Stimulated activated CD8-positive, alpha-beta memory T cell treated with anti-CD3 and anti-CD28 coated beads, Interleukin-2, amount 100 ng/mL, for 48 hours (primary cell): ENCODE measurements around the gene SP2.
"Not testable (repeated sequence)": the region's sequence is repeated elsewhere in the genome, so short reads cannot be mapped to it uniquely, and the experiment has no call there.

Source experiments
- DNase-seq, 2 donors: peaks; one replicate each; pipeline ENCODE4 v3.0.0-alpha.2; 2020; ENCODE audit warnings: low read depth in 2 of 2

The SP2 gene

GRCh38 chr17:47918991-47919390 lies 23.0 kb downstream of the SP2 start:
- no peak for DNase-seq

- DNase-seq, result not testable (repeated sequence)
Observed at GRCh38 chr17:47919889-47920288, 23.9 kb downstream of the SP2 start.

GRCh38 chr17:47924785-47925677 lies 29.0 kb downstream of the SP2 start:
- no peak for DNase-seq

- DNase-seq, result no peak
Observed at GRCh38 chr17:47925678-47925988, 29.6 kb downstream of the SP2 start.

- DNase-seq, result no peak
Observed at GRCh38 chr17:47927821-47928400, 31.9 kb downstream of the SP2 start.

- DNase-seq, result no peak
Observed at GRCh38 chr17:47928415-47928814, 32.4 kb downstream of the SP2 start.

GRCh38 chr17:47929218-47930000 lies 33.4 kb downstream of the SP2 start:
- DNase-seq, result no peak

GRCh38 chr17:47931848-47932247 lies 35.8 kb downstream of the SP2 start:
- DNase-seq, result no peak

- DNase-seq, result no peak
Observed at GRCh38 chr17:47934856-47935255, 38.8 kb downstream of the SP2 start.

GRCh38 chr17:47935468-47935867 lies 39.4 kb downstream of the SP2 start:
- DNase-seq, result not testable (repeated sequence)

- no peak for DNase-seq
Observed at GRCh38 chr17:47935961-47936360, 39.9 kb downstream of the SP2 start.

GRCh38 chr17:47937941-47938340 lies 41.9 kb downstream of the SP2 start:
- no peak for DNase-seq

- DNase-seq, result peak; percentile 84 to 89
Observed at GRCh38 chr17:47941246-47942095, 45.4 kb downstream of the SP2 start, which contains the start of gene PNPO. PNPO (plus strand) TSS chr17:47941571; CDS start chr17:47941676, 105 bp downstream.

- no peak for DNase-seq
Observed at GRCh38 chr17:47942096-47942510, 46.1 kb downstream of the SP2 start.

GRCh38 chr17:47942568-47942967 lies 46.5 kb downstream of the SP2 start:
- no peak for DNase-seq

GRCh38 chr17:47945080-47945479 lies 49.0 kb downstream of the SP2 start:
- DNase-seq, result no peak

GRCh38 chr17:47945529-47946508 lies 49.8 kb downstream of the SP2 start:
- no peak for DNase-seq

- no peak for DNase-seq
Observed at GRCh38 chr17:47946516-47946915, 50.5 kb downstream of the SP2 start.

- DNase-seq, result peak; percentile 66 to 73
Observed at GRCh38 chr17:47946929-47947397, 50.9 kb downstream of the SP2 start.

- no peak for DNase-seq
Observed at GRCh38 chr17:47948706-47949196, 52.7 kb downstream of the SP2 start.
